HEK293 (cell line): ENCODE results near the gene ATXN7.

Experiments
- CTCF ChIA-PET: fragments of 350-600 bp; formaldehyde crosslinking; extraction: SDS; loops from one replicate; lab custom pipeline; 2021; ENCODE audit warnings: antibody characterized with exemption; lab: Yijun Ruan, JAX
- POLR2A ChIA-PET: fragments of 300-600 bp; formaldehyde crosslinking; extraction: SDS; loops from one replicate; lab custom pipeline; 2020; ENCODE audit warnings: antibody characterized with exemption, inconsistent platforms; lab: Yijun Ruan, JAX
- H3K27ac ChIP-seq: fragments of 200-500 bp; sonication (Bioruptor generic); 2 replicates; pipeline ENCODE4 v1.5.1; 2014; ENCODE audit warnings: low read depth, low read length, control low read depth, inconsistent platforms; ENCODE audit errors: extremely low read depth
- H3K36me3 ChIP-seq, 2 experiments: fragments of 200-500 bp in 1 of 2; sonication (Bioruptor generic) in 1 of 2; 1 replicate in 1 of 2; 2 replicates in 1 of 2; pipeline ENCODE4 v1.5.1; 2014 to 2017; ENCODE audit warnings: inconsistent platforms in 2 of 2, low read length in 2 of 2; ENCODE audit not compliant: control insufficient read depth in 2 of 2, insufficient read depth in 1 of 2
- H3K4me1 ChIP-seq: fragments of 200-500 bp; sonication (Bioruptor generic); 2 replicates; pipeline ENCODE4 v1.5.1; 2014; ENCODE audit warnings: mild to moderate bottlenecking, low read length, inconsistent platforms; ENCODE audit not compliant: control insufficient read depth, insufficient read depth
- H3K4me3 ChIP-seq: 2 replicates; pipeline ENCODE4 v1.5.1; 2011; ENCODE audit warnings: low read depth, mild to moderate bottlenecking, control low read depth, low read length, moderate library complexity
- H3K9me3 ChIP-seq: fragments of 200-500 bp; sonication (Bioruptor generic); 2 replicates; pipeline ENCODE4 v1.5.1; 2014; ENCODE audit warnings: low read depth, low read length, inconsistent platforms; ENCODE audit not compliant: control insufficient read depth, insufficient read depth
- REST ChIP-seq: fragments of 450-650 bp; formaldehyde crosslinking; IDR thresholded peaks from 2 replicates; pipeline ENCODE4 v1.5.1; 2016; ENCODE audit warnings: missing biosample characterization, missing genetic modification characterization
- TSHZ1 ChIP-seq: fragments of 450-650 bp; formaldehyde crosslinking; IDR thresholded peaks from 2 replicates; pipeline ENCODE4 v1.5.1; 2016; ENCODE audit warnings: missing biosample characterization, missing genetic modification characterization, borderline replicate concordance
- ZBTB44 ChIP-seq: fragments of 450-650 bp; IDR thresholded peaks from 2 replicates; pipeline ENCODE4 v1.5.1; 2018; ENCODE audit warnings: missing biosample characterization, mild to moderate bottlenecking, missing genetic modification characterization
- ZFP37 ChIP-seq: fragments of 450-650 bp; formaldehyde crosslinking; IDR thresholded peaks from 2 replicates; pipeline ENCODE4 v1.5.1; 2016; ENCODE audit warnings: missing biosample characterization, missing genetic modification characterization
- ZNF239 ChIP-seq: fragments of 450-650 bp; formaldehyde crosslinking; IDR thresholded peaks from 2 replicates; pipeline ENCODE4 v1.5.1; 2016; ENCODE audit warnings: missing biosample characterization, missing genetic modification characterization
- ZNF24 ChIP-seq: fragments of 450-650 bp; formaldehyde crosslinking; IDR thresholded peaks from 2 replicates; pipeline ENCODE4 v1.5.1; 2016; ENCODE audit warnings: missing biosample characterization, missing genetic modification characterization
- ZNF335 ChIP-seq: fragments of 450-650 bp; formaldehyde crosslinking; conservative IDR thresholded peaks from 2 replicates; pipeline ENCODE4 v1.5.1; 2016; ENCODE audit warnings: missing biosample characterization, missing genetic modification characterization
- ZNF350 ChIP-seq: fragments of 450-650 bp; formaldehyde crosslinking; IDR thresholded peaks from 2 replicates; pipeline ENCODE4 v1.5.0; 2017; ENCODE audit warnings: missing biosample characterization, mild to moderate bottlenecking, missing genetic modification characterization
- ZNF423 ChIP-seq: fragments of 450-650 bp; formaldehyde crosslinking; IDR thresholded peaks from 2 replicates; pipeline ENCODE4 v1.5.1; 2016; ENCODE audit warnings: missing biosample characterization, missing genetic modification characterization
- ZNF624 ChIP-seq: fragments of 450-650 bp; formaldehyde crosslinking; IDR thresholded peaks from 2 replicates; pipeline ENCODE4 v1.5.1; 2017; ENCODE audit warnings: missing biosample characterization, missing genetic modification characterization
- ZNF629 ChIP-seq: fragments of 450-650 bp; formaldehyde crosslinking; IDR thresholded peaks from 2 replicates; pipeline ENCODE4 v1.5.1; 2017; ENCODE audit warnings: missing biosample characterization, missing genetic modification characterization
- ZNF645 ChIP-seq: fragments of 450-650 bp; formaldehyde crosslinking; IDR thresholded peaks from 2 replicates; pipeline ENCODE4; 2016; ENCODE audit warnings: missing biosample characterization, missing genetic modification characterization
- ZNF654 ChIP-seq: fragments of 450-650 bp; formaldehyde crosslinking; IDR thresholded peaks from 2 replicates; pipeline ENCODE4 v1.5.1; 2016; ENCODE audit warnings: low read depth, missing biosample characterization, missing genetic modification characterization
- ZNF658 ChIP-seq: fragments of 450-650 bp; formaldehyde crosslinking; IDR thresholded peaks from 2 replicates; pipeline ENCODE4; 2016; ENCODE audit warnings: missing biosample characterization, missing genetic modification characterization
- ZNF664 ChIP-seq: fragments of 450-650 bp; formaldehyde crosslinking; IDR thresholded peaks from 2 replicates; pipeline ENCODE4 v1.5.1; 2016; ENCODE audit warnings: missing biosample characterization, missing genetic modification characterization
- ZNF747 ChIP-seq: fragments of 450-650 bp; formaldehyde crosslinking; IDR thresholded peaks from 2 replicates; pipeline ENCODE4 v1.5.1; 2016; ENCODE audit warnings: missing biosample characterization, missing genetic modification characterization
- ZNF777 ChIP-seq: fragments of 450-650 bp; formaldehyde crosslinking; IDR thresholded peaks from 2 replicates; pipeline ENCODE4 v1.5.1; 2017; ENCODE audit warnings: missing biosample characterization, missing genetic modification characterization, borderline replicate concordance
- ZSCAN16 ChIP-seq: fragments of 450-650 bp; formaldehyde crosslinking; IDR thresholded peaks from 2 replicates; pipeline ENCODE4 v1.5.1; 2016; ENCODE audit warnings: missing biosample characterization, missing genetic modification characterization
- ZXDB ChIP-seq: fragments of 450-650 bp; formaldehyde crosslinking; IDR thresholded peaks from 2 replicates; pipeline ENCODE4 v1.5.1; 2016; ENCODE audit warnings: missing biosample characterization, missing genetic modification characterization

The ATXN7 gene

GRCh38 chr3:64026346-64026745 lies 162.7 kb downstream of the ATXN7 start (continued):
- TF ChIP-seq ZNF645 (no peak), ZNF350 (no peak), ZNF239 (tag by site-specific recombination) (no peak), ZNF654 (tag by site-specific recombination) (no peak)

- H3K4me3 ChIP-seq = no peak overlapping the region
- ChIA-PET CTCF (interaction anchor here (1.0 kb wide), 2 partner anchors 66 to 457 kb away, joined by 3 to 4 read pairs; no protein-coding TSS in a partner anchor), POLR2A (no interaction called here)
These were observed 164.0 kb downstream of the ATXN7 start for GRCh38 chr3:64027658-64028057.

More at GRCh38 chr3:64027658-64028057, 164.0 kb downstream of the ATXN7 start:
- Histone ChIP-seq H3K9me3 (no peaks in the 10 kb centered on the region), H3K27ac (no peak overlapping the region), H3K4me1 (no peaks in the 10 kb centered on the region), H3K36me3 (no peaks in the 10 kb centered on the region)
- no peak for TF ChIP-seq ZNF747 (tag by site-specific recombination)
- no peak for TF ChIP-seq ZNF664 (tag by site-specific recombination)
- TF ChIP-seq ZNF624 (tag by site-specific recombination) = no peak
- no peak for TF ChIP-seq ZNF777 (tag by site-specific recombination)
- no peak for TF ChIP-seq ZSCAN16 (tag by site-specific recombination)
- no peak for TF ChIP-seq ZNF423
- TF ChIP-seq ZXDB (tag by site-specific recombination) = no peak
- TF ChIP-seq ZNF658 (tag by site-specific recombination) = no peak
- TF ChIP-seq ZNF629 = no peak
- no peak for TF ChIP-seq ZFP37 (tag by site-specific recombination)
- no peak for TF ChIP-seq ZNF24 (tag by site-specific recombination)
- TF ChIP-seq TSHZ1 (tag by site-specific recombination) = no peak
- TF ChIP-seq ZNF335 (tag by site-specific recombination) = no peak
- TF ChIP-seq REST (tag by site-specific recombination) = no peak
- TF ChIP-seq ZBTB44 = no peak
